ENCODE results near the gene PROB1. TPM values are rescaled to one million over a fixed set of nuclear protein-coding genes. Genes with fewer than 3 reads are reported as not detected.

PROB1 gene
- polyA plus RNA-seq, 1 donor from 2014 or later: 0.74 TPM

DNA sequence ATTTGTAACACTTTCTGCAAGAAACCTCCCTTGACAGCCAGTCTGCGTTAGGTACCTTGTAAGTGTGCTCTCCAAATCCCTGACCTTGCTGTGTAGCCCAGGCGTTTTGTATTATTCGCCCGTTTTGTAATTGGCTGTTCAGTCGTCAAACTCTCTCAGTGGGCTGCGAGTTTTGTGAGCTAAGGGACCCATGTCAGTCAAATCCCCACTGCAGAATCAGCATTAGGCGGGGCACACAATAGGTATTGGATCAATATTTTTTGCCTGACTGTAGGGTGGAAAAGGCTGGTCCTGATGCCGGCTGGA is 43.8 kb upstream of the PROB1 start:
- no peaks in the 10 kb centered on the region for H3K9me2 ChIP-seq (ENCODE audit: insufficient read depth, low read length)
- peak overlapping the region; percentile 83 for H2AFZ ChIP-seq (ENCODE audit: low read depth, low read length)
- H3K4me2 ChIP-seq (ENCODE audit: low read length): peak overlapping the region; percentile 98
- no peaks in the 10 kb centered on the region for H4K20me1 ChIP-seq (ENCODE audit: insufficient read depth)
- peak overlapping the region; percentile 85 for H3K4me3 ChIP-seq (ENCODE audit: low read length)
- H3K9me3 ChIP-seq (ENCODE audit: low read length): no peaks in the 10 kb centered on the region
- no peaks in the 10 kb centered on the region for H3F3A ChIP-seq (ENCODE audit: insufficient read depth, low read length, poor library complexity, severe bottlenecking)
- H3K79me2 ChIP-seq (replicated peaks; ENCODE audit: insufficient read depth, low read length): peaks cover 3% of the 10 kb centered on the region
- peak overlapping the region; percentile 95 for H3K9ac ChIP-seq (ENCODE audit: low read length)
- H3K27ac ChIP-seq (ENCODE audit: low read length): peak overlapping the region; percentile 89
- no peaks in the 10 kb centered on the region for H3K27me3 ChIP-seq (ENCODE audit: insufficient read depth, low read depth, low read length)
- no peak for TF ChIP-seq TAF1 (IDR thresholded peaks at IDR 0.05; ENCODE audit: low read depth)
- no peaks in the 10 kb centered on the region for H3K36me3 ChIP-seq (ENCODE audit: insufficient read depth, low read length)

DNA sequence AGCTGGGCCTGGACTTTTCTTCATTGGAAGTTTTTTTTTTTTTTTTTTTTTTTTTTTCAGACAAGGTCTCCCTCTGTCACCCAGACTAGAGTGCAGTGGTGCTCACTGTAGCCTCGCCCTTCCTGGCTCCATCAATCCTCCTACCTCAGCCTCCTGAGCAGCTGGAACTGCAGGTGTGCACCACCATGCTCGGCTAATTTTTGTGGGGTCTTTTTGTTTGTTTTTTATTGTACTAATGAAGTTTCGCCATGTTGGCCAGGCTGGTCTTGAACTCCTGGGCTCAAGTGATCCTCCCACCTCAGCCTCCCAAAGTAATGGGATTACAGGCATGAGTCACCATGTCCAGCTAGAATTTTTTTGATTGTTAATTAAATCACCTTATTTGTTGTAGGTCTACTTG is 40.8 kb upstream of the PROB1 start:
- Histone ChIP-seq H3F3A (ENCODE audit: insufficient read depth, low read length, poor library complexity, severe bottlenecking) (no peaks in the 10 kb centered on the region), H3K36me3 (ENCODE audit: insufficient read depth, low read length) (peaks cover 4% of the 10 kb centered on the region), H3K9ac (ENCODE audit: low read length) (no peak overlapping the region), H3K9me3 (ENCODE audit: low read length) (no peaks in the 10 kb centered on the region), H4K20me1 (ENCODE audit: insufficient read depth) (no peaks in the 10 kb centered on the region), H3K27me3 (ENCODE audit: insufficient read depth, low read depth, low read length) (no peaks in the 10 kb centered on the region), H3K4me2 (ENCODE audit: low read length) (no peak overlapping the region), H3K27ac (ENCODE audit: low read length) (no peak overlapping the region), H3K9me2 (ENCODE audit: insufficient read depth, low read length) (no peaks in the 10 kb centered on the region), H3K4me3 (ENCODE audit: low read length) (no peak overlapping the region), H3K79me2 (replicated peaks; ENCODE audit: insufficient read depth, low read length) (peaks cover 3% of the 10 kb centered on the region), H2AFZ (ENCODE audit: low read depth, low read length) (no peak overlapping the region)
- TF ChIP-seq, protein P1, sequence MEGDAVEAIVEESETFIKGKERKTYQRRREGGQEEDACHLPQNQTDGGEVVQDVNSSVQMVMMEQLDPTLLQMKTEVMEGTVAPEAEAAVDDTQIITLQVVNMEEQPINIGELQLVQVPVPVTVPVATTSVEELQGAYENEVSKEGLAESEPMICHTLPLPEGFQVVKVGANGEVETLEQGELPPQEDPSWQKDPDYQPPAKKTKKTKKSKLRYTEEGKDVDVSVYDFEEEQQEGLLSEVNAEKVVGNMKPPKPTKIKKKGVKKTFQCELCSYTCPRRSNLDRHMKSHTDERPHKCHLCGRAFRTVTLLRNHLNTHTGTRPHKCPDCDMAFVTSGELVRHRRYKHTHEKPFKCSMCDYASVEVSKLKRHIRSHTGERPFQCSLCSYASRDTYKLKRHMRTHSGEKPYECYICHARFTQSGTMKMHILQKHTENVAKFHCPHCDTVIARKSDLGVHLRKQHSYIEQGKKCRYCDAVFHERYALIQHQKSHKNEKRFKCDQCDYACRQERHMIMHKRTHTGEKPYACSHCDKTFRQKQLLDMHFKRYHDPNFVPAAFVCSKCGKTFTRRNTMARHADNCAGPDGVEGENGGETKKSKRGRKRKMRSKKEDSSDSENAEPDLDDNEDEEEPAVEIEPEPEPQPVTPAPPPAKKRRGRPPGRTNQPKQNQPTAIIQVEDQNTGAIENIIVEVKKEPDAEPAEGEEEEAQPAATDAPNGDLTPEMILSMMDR (IDR thresholded peaks at IDR 0.05; ENCODE audit: poor library complexity, severe bottlenecking): no peak
- TF ChIP-seq RAD21 (conservative IDR thresholded peaks at IDR 0.05) (no peak), EZH2 (IDR thresholded peaks at IDR 0.05; ENCODE audit: borderline replicate concordance, insufficient read depth, low read length, poor library complexity, severe bottlenecking) (no peak), POLR2AphosphoS5 (IDR thresholded peaks at IDR 0.05) (no peak), SMC3 (conservative IDR thresholded peaks at IDR 0.05; ENCODE audit: poor library complexity) (no peak), EP300 (conservative IDR thresholded peaks at IDR 0.05; ENCODE audit: poor library complexity, severe bottlenecking) (no peak), MXI1 (conservative IDR thresholded peaks at IDR 0.05; ENCODE audit: poor library complexity, severe bottlenecking) (no peak), TAF1 (IDR thresholded peaks at IDR 0.05; ENCODE audit: low read depth) (no peak)
- TF ChIP-seq, protein P2, sequence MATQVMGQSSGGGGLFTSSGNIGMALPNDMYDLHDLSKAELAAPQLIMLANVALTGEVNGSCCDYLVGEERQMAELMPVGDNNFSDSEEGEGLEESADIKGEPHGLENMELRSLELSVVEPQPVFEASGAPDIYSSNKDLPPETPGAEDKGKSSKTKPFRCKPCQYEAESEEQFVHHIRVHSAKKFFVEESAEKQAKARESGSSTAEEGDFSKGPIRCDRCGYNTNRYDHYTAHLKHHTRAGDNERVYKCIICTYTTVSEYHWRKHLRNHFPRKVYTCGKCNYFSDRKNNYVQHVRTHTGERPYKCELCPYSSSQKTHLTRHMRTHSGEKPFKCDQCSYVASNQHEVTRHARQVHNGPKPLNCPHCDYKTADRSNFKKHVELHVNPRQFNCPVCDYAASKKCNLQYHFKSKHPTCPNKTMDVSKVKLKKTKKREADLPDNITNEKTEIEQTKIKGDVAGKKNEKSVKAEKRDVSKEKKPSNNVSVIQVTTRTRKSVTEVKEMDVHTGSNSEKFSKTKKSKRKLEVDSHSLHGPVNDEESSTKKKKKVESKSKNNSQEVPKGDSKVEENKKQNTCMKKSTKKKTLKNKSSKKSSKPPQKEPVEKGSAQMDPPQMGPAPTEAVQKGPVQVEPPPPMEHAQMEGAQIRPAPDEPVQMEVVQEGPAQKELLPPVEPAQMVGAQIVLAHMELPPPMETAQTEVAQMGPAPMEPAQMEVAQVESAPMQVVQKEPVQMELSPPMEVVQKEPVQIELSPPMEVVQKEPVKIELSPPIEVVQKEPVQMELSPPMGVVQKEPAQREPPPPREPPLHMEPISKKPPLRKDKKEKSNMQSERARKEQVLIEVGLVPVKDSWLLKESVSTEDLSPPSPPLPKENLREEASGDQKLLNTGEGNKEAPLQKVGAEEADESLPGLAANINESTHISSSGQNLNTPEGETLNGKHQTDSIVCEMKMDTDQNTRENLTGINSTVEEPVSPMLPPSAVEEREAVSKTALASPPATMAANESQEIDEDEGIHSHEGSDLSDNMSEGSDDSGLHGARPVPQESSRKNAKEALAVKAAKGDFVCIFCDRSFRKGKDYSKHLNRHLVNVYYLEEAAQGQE (IDR thresholded peaks at IDR 0.05; ENCODE audit: borderline replicate concordance): no peak

DNA sequence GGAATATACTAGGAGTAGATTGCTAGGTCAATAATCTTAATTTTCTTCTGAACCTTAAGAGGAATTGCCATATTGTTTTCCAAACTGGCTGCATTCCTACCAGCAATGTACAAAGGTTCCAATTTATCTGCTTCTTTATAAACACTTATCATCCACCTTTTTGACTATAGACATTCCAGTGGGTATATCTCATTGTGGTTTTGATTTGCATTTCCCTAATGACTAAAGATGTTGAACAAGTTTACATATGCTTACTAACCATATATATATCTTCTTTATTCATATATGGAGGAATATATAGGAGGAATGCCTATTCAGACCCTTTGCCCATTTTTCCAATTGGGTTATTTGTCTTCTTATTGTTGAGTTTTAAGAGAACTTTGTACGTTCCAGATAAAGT is 36.8 kb upstream of the PROB1 start:
- H4K20me1 ChIP-seq (ENCODE audit: insufficient read depth): no peaks in the 10 kb centered on the region
- no peak overlapping the region for H3K4me2 ChIP-seq (ENCODE audit: low read length)
- TF ChIP-seq EP300 (conservative IDR thresholded peaks at IDR 0.05; ENCODE audit: poor library complexity, severe bottlenecking): no peak
- no peak for TF ChIP-seq SMC3 (conservative IDR thresholded peaks at IDR 0.05; ENCODE audit: poor library complexity)
- TF ChIP-seq, protein P1 (IDR thresholded peaks at IDR 0.05; ENCODE audit: poor library complexity, severe bottlenecking): no peak
- no peak for TF ChIP-seq TAF1 (IDR thresholded peaks at IDR 0.05; ENCODE audit: low read depth)
- TF ChIP-seq EZH2 (IDR thresholded peaks at IDR 0.05; ENCODE audit: borderline replicate concordance, insufficient read depth, low read length, poor library complexity, severe bottlenecking): no peak
- TF ChIP-seq, protein P2 (IDR thresholded peaks at IDR 0.05; ENCODE audit: borderline replicate concordance): no peak
- no peak for TF ChIP-seq RAD21 (conservative IDR thresholded peaks at IDR 0.05)
- no peak for TF ChIP-seq POLR2AphosphoS5 (IDR thresholded peaks at IDR 0.05)
- TF ChIP-seq MXI1 (conservative IDR thresholded peaks at IDR 0.05; ENCODE audit: poor library complexity, severe bottlenecking): no peak
- no peaks in the 10 kb centered on the region for H3K79me2 ChIP-seq (replicated peaks; ENCODE audit: insufficient read depth, low read length)
- H3K27me3 ChIP-seq (ENCODE audit: insufficient read depth, low read depth, low read length): no peaks in the 10 kb centered on the region
- H3K4me3 ChIP-seq (ENCODE audit: low read length): no peak overlapping the region
- no peaks in the 10 kb centered on the region for H3K9me3 ChIP-seq (ENCODE audit: low read length)
- H3K9ac ChIP-seq (ENCODE audit: low read length): no peak overlapping the region
- H3K36me3 ChIP-seq (ENCODE audit: insufficient read depth, low read length): peaks cover 4% of the 10 kb centered on the region
- no peaks in the 10 kb centered on the region for H3F3A ChIP-seq (ENCODE audit: insufficient read depth, low read length, poor library complexity, severe bottlenecking)
- H3K27ac ChIP-seq (ENCODE audit: low read length): no peak overlapping the region
- no peak overlapping the region for H2AFZ ChIP-seq (ENCODE audit: low read depth, low read length)
- no peaks in the 10 kb centered on the region for H3K9me2 ChIP-seq (ENCODE audit: insufficient read depth, low read length)
